Rectal smooth muscle tissue (tissue), 1 donor: ENCODE measurements around the gene RHPN2.

Source experiments
- H3K27ac ChIP-seq: one replicate; pipeline ENCODE4 v1.7.0; 2013; ENCODE audit warnings: low read depth, low read length, inconsistent platforms
- H3K27me3 ChIP-seq: one replicate; pipeline ENCODE4 v1.7.0; 2013; ENCODE audit warnings: low read length; ENCODE audit not compliant: control insufficient read depth, insufficient read depth
- H3K36me3 ChIP-seq: one replicate; pipeline ENCODE4 v1.7.0; 2013; ENCODE audit warnings: low read length; ENCODE audit not compliant: control insufficient read depth, insufficient read depth
- H3K4me1 ChIP-seq: one replicate; pipeline ENCODE4 v1.7.0; 2013; ENCODE audit warnings: low read length; ENCODE audit not compliant: control insufficient read depth, insufficient read depth
- H3K4me3 ChIP-seq: one replicate; pipeline ENCODE4 v1.7.0; 2013; ENCODE audit warnings: low read length
- H3K9ac ChIP-seq: one replicate; pipeline ENCODE4 v1.7.0; 2013; ENCODE audit warnings: low read length

Gene RHPN2

GRCh38 chr19:32930567-32930966, 134.1 kb downstream of the RHPN2 start:
- Histone ChIP-seq H3K27me3 (no peaks in the 10 kb centered on the region), H3K36me3 (peaks cover 24% of the 10 kb centered on the region)

GRCh38 chr19:32928806-32929205, 135.9 kb downstream of the RHPN2 start:
- Histone ChIP-seq H3K27ac (no peak overlapping the region), H3K36me3 (peaks cover 19% of the 10 kb centered on the region), H3K4me3 (no peak overlapping the region), H3K9ac (no peak overlapping the region), H3K27me3 (no peaks in the 10 kb centered on the region), H3K4me1 (no peaks in the 10 kb centered on the region)

More at GRCh38 chr19:32930567-32930966, 134.1 kb downstream of the RHPN2 start:
- H3K4me1 ChIP-seq: no peaks in the 10 kb centered on the region
- H3K9ac ChIP-seq: no peak overlapping the region
- no peak overlapping the region for H3K4me3 ChIP-seq
- no peak overlapping the region for H3K27ac ChIP-seq
